ENCODE results near the gene PCSK6. TPM values are rescaled to one million over a fixed set of nuclear protein-coding genes. Genes with fewer than 3 reads are reported as not detected.

PCSK6 gene
- total and polyA plus RNA-seq, 2 experiments from 2014 or later: 4.8 to 6.4 TPM

Other genes with a start within 250 kb of the PCSK6 start
- 28.0 and 30.3 TPM in 2 replicates for gene CHSY1, start 237.7 kb downstream of the PCSK6 start, total RNA-seq
- 33.4 and 36.0 TPM in 2 replicates for gene CHSY1, start 237.7 kb downstream of the PCSK6 start, polyA plus RNA-seq
- 48.3 and 49.0 TPM in 2 replicates for gene SELENOS, start 212.2 kb downstream of the PCSK6 start, total RNA-seq
- 78.0 and 103 TPM in 2 replicates for gene SELENOS, start 212.2 kb downstream of the PCSK6 start, polyA plus RNA-seq
- gene SNRPA1, start 194.5 kb downstream of the PCSK6 start, total RNA-seq: 36.6 and 43.1 TPM in 2 replicates
- 131 and 168 TPM in 2 replicates for gene SNRPA1, start 194.5 kb downstream of the PCSK6 start, polyA plus RNA-seq
- gene TM2D3, start 162.7 kb upstream of the PCSK6 start, total RNA-seq: 31.7 and 36.3 TPM in 2 replicates
- 65.4 and 94.5 TPM in 2 replicates for gene TM2D3, start 162.7 kb upstream of the PCSK6 start, polyA plus RNA-seq
- gene TARS3, start 234.8 kb upstream of the PCSK6 start, total RNA-seq: 34.3 and 47.6 TPM in 2 replicates
- gene TARS3, start 234.8 kb upstream of the PCSK6 start, polyA plus RNA-seq: 32.3 and 34.6 TPM in 2 replicates

All from cardiac muscle cell (in vitro differentiated cells and primary cell).